ENCODE data around the gene TCEAL9. TPM values are rescaled to one million over a fixed set of nuclear protein-coding genes. Genes with fewer than 3 reads are reported as not detected.
A peak's percentile ranks its signal among the peaks of the same experiment; 100 is the strongest.

Gene TCEAL9
- total and polyA plus RNA-seq, 2 donors (not counting 3 experiments of a cell fraction or from before 2014, with no cell fraction given): 61.7 to 98.3 TPM

DNA sequence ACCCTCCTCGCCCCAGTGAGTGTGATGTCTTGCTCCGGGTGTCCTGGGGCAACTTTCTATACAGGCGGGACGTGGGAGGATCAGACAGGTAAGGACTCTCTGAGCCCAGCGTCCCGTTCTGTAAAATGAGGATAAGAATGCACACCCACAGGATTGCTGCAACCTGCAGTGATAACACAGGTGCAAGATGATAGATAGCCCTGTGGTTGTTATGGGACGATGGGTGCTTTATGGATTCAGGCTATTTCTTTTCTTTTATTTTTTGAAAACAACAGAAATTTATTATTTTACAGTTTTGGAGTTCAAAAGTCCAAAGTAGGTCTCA is 48.7 kb downstream of the TCEAL9 start:
- ChIA-PET CTCF (interaction anchor here (0.7 to 1.4 kb wide), 3 partner anchors 59 to 193 kb away, joined by 3 to 11 read pairs (median 8); no protein-coding TSS in a partner anchor), POLR2A (interaction anchor here (1.3 kb wide), 1 partner anchor 49 kb away, joined by 7 read pairs; the partner anchor contains the start of gene TCEAL9)
- no peaks in the 10 kb centered on the region for H3K9me1 ChIP-seq (replicated peaks; ENCODE audit: control insufficient read depth, extremely low read depth, insufficient read depth, low read length)
- no peaks in the 10 kb centered on the region for H3K27me3 ChIP-seq (ENCODE audit: control insufficient read depth in 2 of 2, insufficient read depth in 2 of 2, low read length in 2 of 2)
- H3K4me1 ChIP-seq (ENCODE audit: control insufficient read depth, extremely low read depth, insufficient read depth, low read length): peaks cover 11% of the 10 kb centered on the region
- peak overlapping the region; percentile 71 for H3K27ac ChIP-seq (ENCODE audit: insufficient read depth, low read depth, low read length)
- TSS peak; percentile 86 for BruUV-seq (replicated peaks)
- H3K36me3 ChIP-seq (ENCODE audit: control insufficient read depth in 2 of 2, extremely low read depth in 1 of 2, insufficient read depth in 2 of 2, low read length in 2 of 2): no peaks in the 10 kb centered on the region
- intact Hi-C loops (cut with micrococcal nuclease): no loop called here
- no peaks in the 10 kb centered on the region for H3K79me2 ChIP-seq (ENCODE audit: control insufficient read depth, insufficient read depth, low read length)
- H3K9me3 ChIP-seq (replicated peaks; ENCODE audit: control insufficient read depth, insufficient read depth, low read length): no peaks in the 10 kb centered on the region
- no peak for FAIRE-seq
- H3K4me3 ChIP-seq (replicated peaks in 1 of 3; ENCODE audit: insufficient read depth in 1 of 3, low read depth in 1 of 3, low read length in 3 of 3): peak overlapping the region; percentile 19 to 62 (median 41)
- dilution Hi-C loops (cut with MboI; ENCODE audit: extremely low pct_ligation_motif_present, low sequenced_read_pairs): no loop called here
- TF ChIP-seq CTCF (IDR thresholded peaks at IDR 0.05; ENCODE audit: extremely low read depth in 1 of 2, insufficient read depth in 1 of 2, low read depth in 1 of 2, low read length in 2 of 2) (no peak), GATA2 (IDR thresholded peaks at IDR 0.05; ENCODE audit: insufficient read depth, insufficient read length, low read depth, low read length) (no peak), FOS (IDR thresholded peaks at IDR 0.05; ENCODE audit: borderline replicate concordance, insufficient read depth, low read length) (no peak)
- peak overlapping the region; percentile 77 for H3K9ac ChIP-seq (replicated peaks; ENCODE audit: extremely low read depth, insufficient read depth, low read length)
- peak overlapping the region; percentile 26 for H2AFZ ChIP-seq (ENCODE audit: low read depth, low read length)
- no peaks in the 10 kb centered on the region for H4K20me1 ChIP-seq (replicated peaks; ENCODE audit: control insufficient read depth, extremely low read depth, insufficient read depth, low read length)
- no peak for DNase-seq (ENCODE audit: low read depth, low spot score)
- peak overlapping the region; percentile 47 for H3K4me2 ChIP-seq (ENCODE audit: insufficient read depth, low read length)

GRCh38 chrX:103406256-103406655 is 50.0 kb downstream of the TCEAL9 start:
- dilution Hi-C loops (cut with MboI; ENCODE audit: extremely low pct_ligation_motif_present, low sequenced_read_pairs) (no loop called here), intact Hi-C loops (cut with micrococcal nuclease) (no loop called here)
- Histone ChIP-seq H3K4me2 (ENCODE audit: insufficient read depth, low read length) (no peak overlapping the region), H3K9me1 (replicated peaks; ENCODE audit: control insufficient read depth, extremely low read depth, insufficient read depth, low read length) (no peaks in the 10 kb centered on the region), H3K27ac (ENCODE audit: insufficient read depth, low read depth, low read length) (no peak overlapping the region), H4K20me1 (replicated peaks; ENCODE audit: control insufficient read depth, extremely low read depth, insufficient read depth, low read length) (no peaks in the 10 kb centered on the region), H3K4me1 (ENCODE audit: control insufficient read depth, extremely low read depth, insufficient read depth, low read length) (peaks cover 11% of the 10 kb centered on the region), H3K27me3 (ENCODE audit: control insufficient read depth in 2 of 2, insufficient read depth in 2 of 2, low read length in 2 of 2) (no peaks in the 10 kb centered on the region), H3K36me3 (ENCODE audit: control insufficient read depth in 2 of 2, extremely low read depth in 1 of 2, insufficient read depth in 2 of 2, low read length in 2 of 2) (no peaks in the 10 kb centered on the region), H3K9ac (replicated peaks; ENCODE audit: extremely low read depth, insufficient read depth, low read length) (no peak overlapping the region), H2AFZ (ENCODE audit: low read depth, low read length) (no peak overlapping the region), H3K4me3 (replicated peaks in 1 of 3; ENCODE audit: insufficient read depth in 1 of 3, low read depth in 1 of 3, low read length in 3 of 3) (no peak overlapping the region), H3K9me3 (replicated peaks; ENCODE audit: control insufficient read depth, insufficient read depth, low read length) (no peaks in the 10 kb centered on the region), H3K79me2 (ENCODE audit: control insufficient read depth, insufficient read depth, low read length) (no peaks in the 10 kb centered on the region)
- ChIA-PET CTCF (no interaction called here), POLR2A (no interaction called here)
- TF ChIP-seq EZH2 (IDR thresholded peaks at IDR 0.05; ENCODE audit: borderline replicate concordance, low read depth, low read length, severe bottlenecking) (no peak), MAX (IDR thresholded peaks at IDR 0.05; ENCODE audit: insufficient read depth, insufficient read length) (no peak), FOS (IDR thresholded peaks at IDR 0.05; ENCODE audit: borderline replicate concordance, insufficient read depth, low read length) (no peak), MYC (IDR thresholded peaks at IDR 0.05; ENCODE audit: low read depth, low read length) (no peak), JUN (IDR thresholded peaks at IDR 0.05; ENCODE audit: borderline replicate concordance, insufficient read depth, insufficient read length, low read depth) (no peak), POLR2A (IDR thresholded peaks at IDR 0.05; ENCODE audit: low read depth, low read length) (no peak), CTCF (IDR thresholded peaks at IDR 0.05; ENCODE audit: extremely low read depth in 1 of 2, insufficient read depth in 1 of 2, low read depth in 1 of 2, low read length in 2 of 2) (no peak), GATA2 (IDR thresholded peaks at IDR 0.05; ENCODE audit: insufficient read depth, insufficient read length, low read depth, low read length) (no peak), POLR2AphosphoS5 (IDR thresholded peaks at IDR 0.05; ENCODE audit: insufficient read depth, low read depth, low read length) (no peak)
- BruUV-seq (replicated peaks): no TSS peak
- FAIRE-seq: peak; percentile 62
- DNase-seq (ENCODE audit: low read depth, low spot score): no peak

Data from endothelial cell of umbilical vein (primary cell).